Heart right ventricle (tissue), 16 donors: ENCODE measurements around the gene ECSCR. TPM values are rescaled to one million over a fixed set of nuclear protein-coding genes. Genes with fewer than 3 reads are reported as not detected.
A peak's percentile ranks its signal among the peaks of the same experiment; 100 is the strongest.

Experiments used
- ATAC-seq, 8 donors: fragments of 200-7000 bp; cut with Tn5 transposase; one replicate each; pipeline ENCODE4 v1.9.1; 2020; ENCODE audit warnings: mild to moderate bottlenecking in 8 of 8, moderate library complexity in 8 of 8, moderate number of reproducible peaks in 1 of 8
- DNase-seq, 2 donors: peaks; one replicate each; pipeline ENCODE4 v3.0.0-alpha.2; 2020
- H3K27ac ChIP-seq, 10 donors: fragments of 200-600 bp; sonication (generic) in 2 of 10; one replicate each; pipeline versions ENCODE4 v1.5.0 to v1.8.0; 2020 to 2022; ENCODE audit warnings: mild to moderate bottlenecking in 3 of 10
- H3K27me3 ChIP-seq, 7 donors: fragments of 200-600 bp; one replicate each; pipeline ENCODE4 v1.8.0; 2021 to 2022; ENCODE audit warnings: mild to moderate bottlenecking in 2 of 7
- H3K36me3 ChIP-seq, 9 donors: fragments of 200-600 bp; sonication (generic) in 1 of 9; one replicate each; pipeline versions ENCODE4 v1.5.0 to v1.8.0; 2020 to 2022; ENCODE audit warnings: mild to moderate bottlenecking in 2 of 9
- H3K4me1 ChIP-seq, 9 donors: fragments of 200-600 bp; sonication (generic) in 1 of 9; one replicate each; pipeline versions ENCODE4 v1.5.0 to v1.8.0; 2020 to 2022; ENCODE audit warnings: mild to moderate bottlenecking in 4 of 9
- H3K4me3 ChIP-seq, 10 donors: fragments of 200-600 bp; sonication (generic) in 2 of 10; one replicate each; pipeline versions ENCODE4 v1.5.0 to v1.8.0; 2020 to 2022; ENCODE audit warnings: mild to moderate bottlenecking in 7 of 10, moderate library complexity in 2 of 10
- H3K9me3 ChIP-seq, 11 donors: fragments of 200-600 bp in 10 of 11; sonication (generic) in 2 of 11; one replicate each; pipeline versions ENCODE4 v1.5.0 to v1.8.0; 2013 to 2022; ENCODE audit warnings: mild to moderate bottlenecking in 2 of 11, control low read depth in 1 of 11, moderate library complexity in 1 of 11
- CTCF ChIP-seq, 9 donors: fragments of 200-600 bp; sonication (generic) in 2 of 9; IDR thresholded peaks; one replicate each; pipeline versions ENCODE4 v1.5.0 to v1.8.0; 2021 to 2022; ENCODE audit warnings: antibody characterized with exemption in 9 of 9, mild to moderate bottlenecking in 5 of 9, moderate library complexity in 1 of 9
- WGBS, 2 donors: extraction: QIAGEN DNeasy Blood & Tissue Kit; methylation state at CpG; one replicate each; pipeline ENCODE4 v1.1.7; 2013; ENCODE audit warnings: inconsistent platforms in 1 of 2; 5-methylcytosine and 5-hydroxymethylcytosine counted together
- intact Hi-C, 10 donors: fragments of 100-400 bp; cut with DNase I; formaldehyde crosslinking; loops; one replicate each; pipeline versions ENCODE4 v1.11.1 to v1.14.2; 2022
- polyA plus RNA-seq, 2 donors: library from polyadenylated mRNA; stranded (reverse); fragments of 200-250 nt; gene quantifications; one replicate each; pipeline ENCODE4 v1.2.3, GENCODE V29; 2013
- total RNA-seq, 10 donors: library from RNA; stranded (reverse); fragmentation: NEBNext Ultra II Directional in 3 of 10; extraction: Animal tissue kit (Norgen Biotek cat#: 25700) in 3 of 10; gene quantifications; one replicate each; pipeline versions ENCODE4 v1.2.1 to v1.2.4, GENCODE V29; 2021 to 2023
- donor health status: Arrhythmogenic right ventricular cardiomyopathy.
- donor health status: ischemic (EF 13 %, LVEDD 7.1; RV severe dilation, severe dysfunction).
- donor health status: healthy with polysubstance abuse.
- donor health status: DM: no; HTN: yes; CAD: no.
- donor health status: DM: no; HTN: no; CAD: no.
- donor health status: ischemic (EF 25% LVEDD 6.9; RV normal size, moderate dysfunction).
- donor health status: ischemic (EF 25% LVEDD 5.7; RV mildly dilated, moderate dysfunction).
- donor health status: healthy.
- donor health status: DM: yes; HTN: yes; CAD: no.
- donor health status: Ischemic cardiomyopathy.
- donor health status: ischemic (EF 35%, LVEDD 5.7; RV mildly dilated, moderate dysfunction).
- donor health status: nonischemic (EF 11% LVEDD 7.7; RV severe dilation, severe dysfunction).
- donor health status: DM: yes; HTN: yes; CAD: no.
- donor health status: PGD.
- donor health status: ischemic (EF 29% LVEDD 5.4; RV normal size, mild dysfunction).
- donor health status: nonischemic (EF 23%, LVEDD 6.1; RV moderate dilation, normal function).

ECSCR gene
- total and polyA plus RNA-seq, 12 donors, result 11.0 to 64.2 (median 19.2) TPM

- DNase-seq (no peak), ATAC-seq (no peak)
- no peaks in the 10 kb centered on the region for H3K27me3 ChIP-seq
- peak overlapping the region; percentile 13 to 96 (median 86) for H3K27ac ChIP-seq
- peaks cover 0 to 26% (median 0%) of the 10 kb centered on the region in 9 donors for H3K36me3 ChIP-seq
- intact Hi-C loops, result no loop called here
- WGBS, 2 donors, result 55 to 90% methylated on average over 1 of the region's 1 CpG
- TF ChIP-seq CTCF (IDR thresholded peaks at IDR 0.05), result no peak
- no peaks in the 10 kb centered on the region for H3K9me3 ChIP-seq
- peak overlapping the region in 9 of 10 donors; percentile 35 to 68 (median 61) for H3K4me3 ChIP-seq
- H3K4me1 ChIP-seq, result peaks cover 0 to 50% (median 26%) of the 10 kb centered on the region in 9 donors
Observed at GRCh38 chr5:139460455-139460854, 2.1 kb downstream of the ECSCR start.

GRCh38 chr5:139459451-139459934, 3.0 kb downstream of the ECSCR start:
- Histone ChIP-seq H3K27me3 (no peaks in the 10 kb centered on the region), H3K27ac (peak overlapping the region in 9 of 10 donors; percentile 31 to 96 (median 87)), H3K4me3 (peak overlapping the region in 6 of 10 donors; percentile 53 to 68 (median 62)), H3K4me1 (peaks cover 0 to 50% (median 26%) of the 10 kb centered on the region in 9 donors), H3K9me3 (no peaks in the 10 kb centered on the region), H3K36me3 (peaks cover 0 to 33% (median 0%) of the 10 kb centered on the region in 9 donors)
- ATAC-seq, result peak in 7 of 8 donors; percentile 39 to 68 (median 50)
- TF ChIP-seq CTCF (IDR thresholded peaks at IDR 0.05), result no peak
- intact Hi-C loops, result no loop called here
- DNase-seq, result peak in 1 of 2 donors; percentile 45
- WGBS, 2 donors, result 65 to 67% methylated on average over 8 of the region's 8 CpGs

- Histone ChIP-seq H3K27me3 (no peaks in the 10 kb centered on the region), H3K4me3 (peak overlapping the region in 4 of 10 donors; percentile 11 to 68 (median 61)), H3K36me3 (peaks cover 0 to 39% (median 0%) of the 10 kb centered on the region in 9 donors), H3K9me3 (no peaks in the 10 kb centered on the region), H3K27ac (peak overlapping the region in 9 of 10 donors; percentile 31 to 96 (median 87)), H3K4me1 (peaks cover 0 to 49% (median 23%) of the 10 kb centered on the region in 9 donors)
- ATAC-seq (peak; percentile 33 to 74 (median 55)), DNase-seq (no peak)
- intact Hi-C loops, result no loop called here
- TF ChIP-seq CTCF (IDR thresholded peaks at IDR 0.05), result no peak
- WGBS, 2 donors, result 59% methylated on average over 8 of the region's 8 CpGs
Observed at GRCh38 chr5:139458580-139459407, 3.7 kb downstream of the ECSCR start.

GRCh38 chr5:139457653-139458306, 4.8 kb downstream of the ECSCR start:
- no peak for TF ChIP-seq CTCF (IDR thresholded peaks at IDR 0.05)
- no peaks in the 10 kb centered on the region for H3K9me3 ChIP-seq
- peaks cover 0 to 39% (median 13%) of the 10 kb centered on the region in 9 donors for H3K4me1 ChIP-seq
- WGBS, 2 donors, result 93 to 98% methylated on average over 5 of the region's 5 CpGs
- DNase-seq, result no peak
- intact Hi-C loops, result no loop called here
- H3K36me3 ChIP-seq, result peaks cover 0 to 41% (median 0%) of the 10 kb centered on the region in 9 donors
- no peak overlapping the region for H3K4me3 ChIP-seq
- no peak for ATAC-seq
- H3K27ac ChIP-seq, result peak overlapping the region in 3 of 10 donors; percentile 33 to 94 (median 87)
- H3K27me3 ChIP-seq, result no peaks in the 10 kb centered on the region
